ENCODE data around the gene NRG2.

GRCh38 chr5:139895046-139895445 lies 148.1 kb downstream of the NRG2 start:
- TF ChIP-seq CTCF (IDR thresholded peaks at IDR 0.05; ENCODE audit: insufficient read depth, low read length) (no peak), GABPA (IDR thresholded peaks at IDR 0.05; ENCODE audit: low read depth) (no peak), POLR2AphosphoS5 (IDR thresholded peaks at IDR 0.05; ENCODE audit: low read depth) (no peak), REST (IDR thresholded peaks at IDR 0.05; ENCODE audit: insufficient replicate concordance, low read depth) (no peak), SPI1 (IDR thresholded peaks at IDR 0.05; ENCODE audit: borderline replicate concordance, low read depth) (no peak)

Measured in HL-60 (cell line).